COLO668 (cell line): ENCODE data around the gene UGT1A7.
"Not testable (repeated sequence)": the region's sequence is repeated elsewhere in the genome, so short reads cannot be mapped to it uniquely, and the experiment has no call there.

Experiments used
- DNase-seq: peaks from one replicate; lab custom pipeline; 2025; ENCODE audit not compliant: unreplicated experiment; lab: John Stamatoyannopoulos, UW

Gene UGT1A7

GRCh38 chr2:233680361-233681045, 1.2 kb upstream of the UGT1A7 start:
- no peak for DNase-seq

- DNase-seq = no peak
Observed at GRCh38 chr2:233684640-233685039, 2.9 kb downstream of the UGT1A7 start.

GRCh38 chr2:233686928-233687327, 5.2 kb downstream of the UGT1A7 start:
- no peak for DNase-seq

- no peak for DNase-seq
Observed at GRCh38 chr2:233688341-233688740, 6.6 kb downstream of the UGT1A7 start.

GRCh38 chr2:233689031-233689430, 7.3 kb downstream of the UGT1A7 start:
- DNase-seq = no peak

- no peak for DNase-seq
Observed at GRCh38 chr2:233689501-233689900, 7.8 kb downstream of the UGT1A7 start.

GRCh38 chr2:233690444-233690843, 8.7 kb downstream of the UGT1A7 start:
- no peak for DNase-seq

GRCh38 chr2:233691443-233692433, 10.0 kb downstream of the UGT1A7 start:
- DNase-seq = no peak

- no peak for DNase-seq
Observed at GRCh38 chr2:233692648-233693047, 10.9 kb downstream of the UGT1A7 start, which contains the start of gene UGT1A6. Gene UGT1A6, plus strand, starts transcription at chr2:233692890. Its CDS starts 115 bp downstream, at chr2:233693005.

GRCh38 chr2:233693963-233694362, 12.3 kb downstream of the UGT1A7 start:
- DNase-seq = no peak

GRCh38 chr2:233698740-233699139, 17.0 kb downstream of the UGT1A7 start:
- no peak for DNase-seq

GRCh38 chr2:233699424-233700027, 17.8 kb downstream of the UGT1A7 start:
- DNase-seq = no peak

- no peak for DNase-seq
Observed at GRCh38 chr2:233700028-233700635, 18.4 kb downstream of the UGT1A7 start.

GRCh38 chr2:233700842-233701241, 19.1 kb downstream of the UGT1A7 start:
- DNase-seq = not testable (repeated sequence)

GRCh38 chr2:233702238-233702637, 20.5 kb downstream of the UGT1A7 start:
- DNase-seq = no peak

GRCh38 chr2:233705911-233706506, 24.3 kb downstream of the UGT1A7 start:
- no peak for DNase-seq

GRCh38 chr2:233706720-233707119, 25.0 kb downstream of the UGT1A7 start:
- DNase-seq = no peak

GRCh38 chr2:233707940-233708644, 26.4 kb downstream of the UGT1A7 start:
- DNase-seq = no peak

GRCh38 chr2:233708942-233709341, 27.2 kb downstream of the UGT1A7 start:
- DNase-seq = no peak
